ENCODE data around the gene SMYD3.

The SMYD3 gene

GRCh38 chr1:246506674-246507481, at the start of gene SMYD3:
Gene SMYD3, minus strand, starts transcription at chr1:246507279.
- peak; percentile 50 to 72 for DNase-seq (ENCODE audit: low read depth in 2 of 2)

DNA sequence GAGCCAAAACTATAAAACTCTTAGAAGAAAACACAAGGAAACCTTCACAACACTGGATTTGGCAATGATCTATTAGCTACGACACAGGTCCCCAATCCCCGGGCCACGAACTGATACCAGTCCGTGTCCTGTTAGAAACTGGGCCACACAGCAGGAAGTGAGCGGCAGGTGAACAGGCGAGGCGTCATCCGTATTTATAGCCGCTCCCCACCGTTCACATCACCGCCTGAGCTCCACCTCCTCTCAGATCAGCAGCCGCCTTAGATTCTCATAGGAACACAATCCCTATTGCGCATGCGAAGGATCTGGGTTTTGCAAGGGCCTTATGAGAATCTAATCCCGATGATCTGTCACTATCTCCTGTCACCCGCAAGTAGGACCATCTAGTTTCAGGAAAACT, 47.1 kb upstream of the SMYD3 start:
- no peak for DNase-seq (ENCODE audit: low read depth in 2 of 2)

GRCh38 chr1:246552110-246552509, 45.0 kb upstream of the SMYD3 start:
- DNase-seq (ENCODE audit: low read depth in 2 of 2): no peak

DNA sequence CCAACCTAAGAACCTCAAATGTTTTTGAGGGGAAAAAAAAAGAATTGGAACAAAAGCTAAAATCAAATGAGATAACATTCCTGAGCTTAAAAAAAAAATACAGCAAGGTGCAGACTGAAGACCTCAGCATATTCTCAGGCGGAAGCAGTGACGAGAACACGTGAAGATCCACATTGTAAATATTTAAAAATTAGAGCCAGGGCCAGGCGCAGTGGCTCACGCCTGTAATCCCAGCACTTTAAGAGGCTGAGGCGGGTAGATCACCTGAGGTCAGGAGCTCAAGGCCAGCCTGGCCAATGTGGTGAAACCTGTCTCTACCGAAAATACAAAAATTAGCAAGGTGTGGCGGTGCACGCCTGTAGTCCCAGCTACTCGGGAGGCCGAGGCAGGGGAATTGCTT, 43.3 kb upstream of the SMYD3 start:
- DNase-seq (ENCODE audit: low read depth in 2 of 2): no peak

- DNase-seq (ENCODE audit: low read depth in 2 of 2): no peak
Observed at GRCh38 chr1:246549665-246550064, 42.6 kb upstream of the SMYD3 start.

- no peak for DNase-seq (ENCODE audit: low read depth in 2 of 2)
Observed at GRCh38 chr1:246544001-246544400, 36.9 kb upstream of the SMYD3 start.

- DNase-seq (ENCODE audit: low read depth in 2 of 2): no peak
Observed at GRCh38 chr1:246540738-246541491, 33.8 kb upstream of the SMYD3 start.

DNA sequence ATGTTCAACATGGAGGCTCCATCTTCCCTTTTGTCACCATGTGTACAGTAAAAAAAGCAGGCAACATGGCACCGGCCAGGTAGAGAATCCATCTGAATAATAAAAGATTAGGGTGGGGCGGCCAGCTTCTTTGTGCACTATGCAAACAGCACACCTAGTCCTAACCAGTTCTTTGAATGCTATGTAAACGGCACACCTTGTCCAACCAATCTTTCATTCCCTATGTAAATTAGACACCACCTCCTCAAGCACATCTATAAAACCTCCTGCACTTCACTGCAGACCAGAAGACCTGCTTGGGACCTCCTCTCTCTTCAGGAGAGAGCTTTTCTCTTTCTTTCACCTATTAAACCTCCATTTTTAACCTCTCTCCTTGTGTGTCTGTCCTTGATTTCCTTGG, 30.8 kb upstream of the SMYD3 start:
- DNase-seq (ENCODE audit: low read depth in 2 of 2): no peak

- no peak for DNase-seq (ENCODE audit: low read depth in 2 of 2)
Observed at GRCh38 chr1:246537441-246537840, 30.4 kb upstream of the SMYD3 start.

GRCh38 chr1:246534114-246534513, 27.0 kb upstream of the SMYD3 start:
- DNase-seq (ENCODE audit: low read depth in 2 of 2): no peak

GRCh38 chr1:246533371-246533905, 26.4 kb upstream of the SMYD3 start:
- DNase-seq (ENCODE audit: low read depth in 2 of 2): no peak

DNA sequence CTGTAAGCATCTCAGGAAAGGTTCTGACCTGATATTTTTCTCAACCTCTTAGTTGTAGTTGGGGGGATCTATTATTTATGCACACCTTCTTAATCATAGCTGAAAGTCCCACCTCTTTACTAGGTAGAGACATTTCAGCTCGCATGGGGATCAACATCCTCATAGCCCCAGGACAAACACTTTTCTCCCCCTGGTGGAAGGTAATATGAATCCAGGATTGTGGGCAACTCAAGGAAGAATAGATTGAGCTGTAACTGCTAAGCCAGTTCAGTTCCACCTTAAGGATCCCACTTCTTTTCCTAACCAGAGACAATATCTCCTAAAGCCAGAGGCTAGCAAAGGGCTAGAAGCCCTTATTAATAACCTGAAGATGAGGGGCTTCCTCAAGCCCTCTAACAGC, 25.4 kb upstream of the SMYD3 start:
- no peak for DNase-seq (ENCODE audit: low read depth in 2 of 2)

DNA sequence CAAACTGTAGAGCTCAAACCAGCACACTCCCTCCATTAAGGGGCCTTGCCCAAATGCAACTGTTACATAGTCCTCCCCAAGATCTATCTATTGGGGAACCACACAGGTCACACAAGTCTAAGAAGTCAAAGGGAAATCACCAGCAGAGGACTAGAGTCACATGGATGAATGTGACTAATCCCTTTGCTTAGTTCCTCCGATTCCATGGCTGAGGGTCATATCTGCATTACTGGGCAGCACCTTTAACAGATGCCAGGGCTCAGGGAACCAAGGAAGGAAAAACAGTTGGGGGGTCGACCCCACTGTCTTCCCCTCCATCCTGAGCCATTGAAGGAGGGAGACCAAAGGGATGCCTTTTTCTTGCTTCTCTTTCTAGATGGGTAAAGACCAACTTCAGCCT, 23.4 kb upstream of the SMYD3 start:
- DNase-seq (ENCODE audit: low read depth in 2 of 2): no peak

DNA sequence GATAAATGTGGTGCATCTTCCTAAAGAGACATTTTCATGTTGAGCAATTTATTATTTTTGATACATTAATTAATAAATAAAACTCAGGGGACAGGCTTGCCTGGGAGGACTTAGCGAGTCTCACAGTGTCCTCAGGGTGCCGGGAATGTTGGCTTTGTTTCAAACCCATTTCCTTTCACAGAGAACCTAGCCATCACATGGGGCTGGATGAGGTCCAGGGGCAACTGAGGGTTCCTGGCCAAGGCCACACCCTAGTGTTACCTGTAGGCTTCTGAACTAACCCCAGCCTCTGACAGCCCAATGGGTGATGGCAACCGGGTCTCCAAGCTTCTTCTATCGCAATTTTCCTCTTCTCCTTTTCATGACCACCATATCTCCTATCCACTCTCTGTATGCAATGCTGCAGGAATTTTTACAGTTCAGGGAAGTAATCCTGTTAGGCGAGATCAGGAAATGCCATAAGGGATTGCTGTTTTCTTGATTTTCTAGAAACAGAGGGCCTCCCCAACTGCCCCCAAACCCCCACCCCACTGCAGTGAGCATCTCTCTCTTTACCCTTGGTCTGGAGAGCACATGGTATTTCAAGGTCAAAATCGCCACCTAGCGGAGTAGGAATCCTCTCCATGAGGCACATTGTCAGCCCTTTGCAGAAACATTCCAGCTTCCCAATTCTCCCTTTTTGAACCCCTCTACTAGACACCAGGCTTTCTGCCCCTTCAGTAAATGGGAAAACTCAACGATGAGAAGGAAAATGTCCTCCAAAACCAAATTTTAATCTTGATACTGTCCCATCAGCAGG, 22.1 kb upstream of the SMYD3 start:
- DNase-seq (ENCODE audit: low read depth in 2 of 2): no peak

GRCh38 chr1:246527402-246528088, 20.5 kb upstream of the SMYD3 start:
- no peak for DNase-seq (ENCODE audit: low read depth in 2 of 2)

GRCh38 chr1:246526915-246527314, 19.8 kb upstream of the SMYD3 start:
- no peak for DNase-seq (ENCODE audit: low read depth in 2 of 2)

- DNase-seq (ENCODE audit: low read depth in 2 of 2): no peak
Observed at GRCh38 chr1:246526380-246526779, 19.3 kb upstream of the SMYD3 start.

GRCh38 chr1:246519514-246519913, 12.4 kb upstream of the SMYD3 start:
- no peak for DNase-seq (ENCODE audit: low read depth in 2 of 2)

- no peak for DNase-seq (ENCODE audit: low read depth in 2 of 2)
Observed at GRCh38 chr1:246518456-246519205, 11.6 kb upstream of the SMYD3 start.

DNA sequence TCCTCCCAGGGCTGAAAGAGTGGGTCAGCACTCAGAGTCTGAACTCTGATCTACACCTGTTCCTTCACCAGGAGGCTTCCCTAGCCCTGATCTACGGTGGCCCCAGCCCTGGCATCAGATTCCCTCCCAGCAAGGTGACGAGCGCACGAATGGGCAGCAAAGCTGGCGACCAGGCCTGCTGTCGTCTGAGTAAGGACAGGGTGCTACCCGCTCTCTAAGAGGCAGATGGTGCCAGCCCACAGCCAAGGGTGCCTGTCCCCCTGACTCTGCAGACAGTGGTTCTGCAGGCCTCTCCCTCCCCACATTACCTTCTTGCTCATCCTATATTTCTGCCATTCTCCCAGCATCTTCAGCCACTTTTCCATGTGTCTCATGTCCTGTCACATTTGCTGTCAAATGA, 10.3 kb upstream of the SMYD3 start:
- DNase-seq (ENCODE audit: low read depth in 2 of 2): no peak

- DNase-seq (ENCODE audit: low read depth in 2 of 2): no peak
Observed at GRCh38 chr1:246516126-246516525, 9.0 kb upstream of the SMYD3 start.

All from stimulated activated CD4-positive, alpha-beta T cell treated with anti-CD3 and anti-CD28 coated beads, Interleukin-4, amount 100 ng/mL, for 48 hours (primary cell).